CD4-positive, alpha-beta T cell treated with Interleukin-17A for 1 hour (primary cell): ENCODE measurements around the gene GPN2.

Source experiments
- DNase-seq: peaks from one replicate; pipeline ENCODE4 v3.0.0-alpha.2; 2020

The GPN2 gene

DNA sequence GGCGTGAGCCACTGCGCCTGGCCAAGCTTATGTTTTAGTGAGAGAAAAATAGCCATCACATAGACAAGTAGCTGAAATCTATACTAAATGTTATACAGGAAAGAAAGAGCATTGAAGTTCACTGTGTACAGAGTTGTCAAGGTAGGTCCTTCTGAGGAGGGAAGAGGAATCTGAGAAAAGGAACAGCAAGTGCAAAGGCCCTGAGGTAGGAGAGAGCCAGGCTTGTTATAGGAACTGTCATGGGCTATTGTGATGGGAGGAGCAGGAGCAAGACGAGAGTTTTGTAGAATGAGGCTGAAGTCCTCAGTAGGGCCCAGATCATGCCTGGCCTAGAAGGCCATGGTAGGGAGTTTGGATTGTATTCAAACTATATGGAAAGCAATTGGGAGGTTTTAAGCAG is 59.0 kb downstream of the GPN2 start:
- DNase-seq: no peak

- DNase-seq: no peak
Observed at GRCh38 chr1:26829184-26829911, 60.7 kb downstream of the GPN2 start.

- peak; percentile 58 for DNase-seq
Observed at GRCh38 chr1:26828411-26828991, 61.6 kb downstream of the GPN2 start.

- DNase-seq: no peak
Observed at GRCh38 chr1:26827663-26828062, 62.4 kb downstream of the GPN2 start.

DNA sequence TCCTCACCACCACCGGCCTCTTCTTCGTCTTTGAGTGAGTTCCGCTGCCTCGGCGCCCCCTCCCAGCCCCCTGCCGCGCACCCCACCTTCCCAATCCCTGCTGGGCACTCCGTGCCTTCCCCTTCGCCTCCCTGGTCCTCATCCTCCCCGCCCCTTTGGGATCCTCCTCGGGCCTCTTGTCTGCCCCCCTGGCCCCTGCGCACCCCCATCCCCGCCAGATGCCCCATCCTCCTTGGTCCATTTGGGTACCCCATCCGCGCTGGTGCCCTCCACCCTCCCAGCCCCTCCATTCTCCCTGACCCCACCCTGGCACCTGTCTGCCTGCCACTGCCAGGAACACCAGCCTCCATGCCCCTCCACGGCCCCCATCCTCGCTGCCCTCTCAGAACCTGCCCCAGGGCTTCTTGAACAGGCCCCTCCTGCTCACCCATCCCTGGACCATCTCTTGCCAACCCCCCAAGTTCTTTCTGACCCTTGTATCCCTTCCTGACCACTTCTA is 62.9 kb downstream of the GPN2 start:
- DNase-seq: no peak

GRCh38 chr1:26826261-26827105 is 63.6 kb downstream of the GPN2 start, which contains the start of gene ZDHHC18:
Gene ZDHHC18, plus strand, starts transcription at chr1:26826688. Its CDS starts 117 bp downstream, at chr1:26826805.
- DNase-seq: peak; percentile 71
